ENCODE data around the gene ATF7IP2. TPM values are rescaled to one million over a fixed set of nuclear protein-coding genes. Genes with fewer than 3 reads are reported as not detected.
A peak's percentile ranks its signal among the peaks of the same experiment; 100 is the strongest.

The ATF7IP2 gene
- total and polyA plus RNA-seq, 2 of the 13 experiments (the other 11 are each of a cell fraction or from before 2014, with no cell fraction given), result 117 to 217 TPM

DNA sequence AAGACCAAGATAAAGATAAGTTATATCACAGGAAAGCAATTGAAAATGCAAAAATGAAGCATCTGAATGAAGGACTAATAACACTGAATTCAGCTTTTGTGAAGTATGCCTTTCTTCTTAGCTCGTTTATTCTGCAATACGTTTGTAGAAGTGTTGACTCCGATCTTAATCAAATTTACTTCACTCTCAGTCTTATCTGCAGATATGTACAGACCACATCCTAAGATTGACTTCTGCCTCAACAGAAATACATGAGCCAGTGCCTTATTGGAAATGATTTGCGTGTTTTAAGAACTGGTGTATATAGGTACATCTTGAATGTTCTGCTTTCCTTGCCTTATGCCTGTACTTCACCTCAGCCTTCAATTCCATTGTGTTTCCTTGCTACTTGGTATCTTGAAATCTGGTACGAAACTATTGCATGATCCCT is 1.3 kb downstream of the ATF7IP2 start (continued):
- peak; percentile 48; the same call in 1 of the 2 replicates for TF ChIP-seq RBFOX2 (IDR thresholded peaks at IDR 0.05; ENCODE audit: low read depth, low read length)
- TF ChIP-seq ERF (CRISPR knock-in tag; IDR thresholded peaks at IDR 0.05), result 0 out of 2 replicates have a peak, but pooled peaks have one; percentile 24
- TF ChIP-seq ZNF850 (CRISPR knock-in tag; conservative IDR thresholded peaks at IDR 0.05), result 0 out of 2 replicates have a peak, but pooled peaks have one; percentile 8
- no peak for TF ChIP-seq FOXK2 (IDR thresholded peaks at IDR 0.05)
- TF ChIP-seq, protein P1, sequence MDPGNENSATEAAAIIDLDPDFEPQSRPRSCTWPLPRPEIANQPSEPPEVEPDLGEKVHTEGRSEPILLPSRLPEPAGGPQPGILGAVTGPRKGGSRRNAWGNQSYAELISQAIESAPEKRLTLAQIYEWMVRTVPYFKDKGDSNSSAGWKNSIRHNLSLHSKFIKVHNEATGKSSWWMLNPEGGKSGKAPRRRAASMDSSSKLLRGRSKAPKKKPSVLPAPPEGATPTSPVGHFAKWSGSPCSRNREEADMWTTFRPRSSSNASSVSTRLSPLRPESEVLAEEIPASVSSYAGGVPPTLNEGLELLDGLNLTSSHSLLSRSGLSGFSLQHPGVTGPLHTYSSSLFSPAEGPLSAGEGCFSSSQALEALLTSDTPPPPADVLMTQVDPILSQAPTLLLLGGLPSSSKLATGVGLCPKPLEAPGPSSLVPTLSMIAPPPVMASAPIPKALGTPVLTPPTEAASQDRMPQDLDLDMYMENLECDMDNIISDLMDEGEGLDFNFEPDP (CRISPR knock-in tag; conservative IDR thresholded peaks at IDR 0.05), result 0 out of 2 replicates have a peak, but pooled peaks have one; percentile 87
- TF ChIP-seq SMYD3 (CRISPR knock-in tag; IDR thresholded peaks at IDR 0.05), result 0 out of 2 replicates have a peak, but pooled peaks have one; percentile 56
- peak; percentile 31; the same call in 1 of the 2 replicates for TF ChIP-seq TCF7L2 (IDR thresholded peaks at IDR 0.05; ENCODE audit: low read depth, low read length)
- TF ChIP-seq, protein P2, sequence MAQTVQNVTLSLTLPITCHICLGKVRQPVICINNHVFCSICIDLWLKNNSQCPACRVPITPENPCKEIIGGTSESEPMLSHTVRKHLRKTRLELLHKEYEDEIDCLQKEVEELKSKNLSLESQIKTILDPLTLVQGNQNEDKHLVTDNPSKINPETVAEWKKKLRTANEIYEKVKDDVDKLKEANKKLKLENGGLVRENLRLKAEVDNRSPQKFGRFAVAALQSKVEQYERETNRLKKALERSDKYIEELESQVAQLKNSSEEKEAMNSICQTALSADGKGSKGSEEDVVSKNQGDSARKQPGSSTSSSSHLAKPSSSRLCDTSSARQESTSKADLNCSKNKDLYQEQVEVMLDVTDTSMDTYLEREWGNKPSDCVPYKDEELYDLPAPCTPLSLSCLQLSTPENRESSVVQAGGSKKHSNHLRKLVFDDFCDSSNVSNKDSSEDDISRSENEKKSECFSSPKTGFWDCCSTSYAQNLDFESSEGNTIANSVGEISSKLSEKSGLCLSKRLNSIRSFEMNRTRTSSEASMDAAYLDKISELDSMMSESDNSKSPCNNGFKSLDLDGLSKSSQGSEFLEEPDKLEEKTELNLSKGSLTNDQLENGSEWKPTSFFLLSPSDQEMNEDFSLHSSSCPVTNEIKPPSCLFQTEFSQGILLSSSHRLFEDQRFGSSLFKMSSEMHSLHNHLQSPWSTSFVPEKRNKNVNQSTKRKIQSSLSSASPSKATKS (CRISPR knock-in tag; IDR thresholded peaks at IDR 0.05), result 0 out of 2 replicates have a peak, but pooled peaks have one; percentile 66
- TF ChIP-seq FOXA3 (CRISPR knock-in tag; IDR thresholded peaks at IDR 0.05), result 0 out of 2 replicates have a peak, but pooled peaks have one; percentile 5
- no peak for TF ChIP-seq GATAD2A (CRISPR knock-in tag; IDR thresholded peaks at IDR 0.05)
- TF ChIP-seq, protein P3, sequence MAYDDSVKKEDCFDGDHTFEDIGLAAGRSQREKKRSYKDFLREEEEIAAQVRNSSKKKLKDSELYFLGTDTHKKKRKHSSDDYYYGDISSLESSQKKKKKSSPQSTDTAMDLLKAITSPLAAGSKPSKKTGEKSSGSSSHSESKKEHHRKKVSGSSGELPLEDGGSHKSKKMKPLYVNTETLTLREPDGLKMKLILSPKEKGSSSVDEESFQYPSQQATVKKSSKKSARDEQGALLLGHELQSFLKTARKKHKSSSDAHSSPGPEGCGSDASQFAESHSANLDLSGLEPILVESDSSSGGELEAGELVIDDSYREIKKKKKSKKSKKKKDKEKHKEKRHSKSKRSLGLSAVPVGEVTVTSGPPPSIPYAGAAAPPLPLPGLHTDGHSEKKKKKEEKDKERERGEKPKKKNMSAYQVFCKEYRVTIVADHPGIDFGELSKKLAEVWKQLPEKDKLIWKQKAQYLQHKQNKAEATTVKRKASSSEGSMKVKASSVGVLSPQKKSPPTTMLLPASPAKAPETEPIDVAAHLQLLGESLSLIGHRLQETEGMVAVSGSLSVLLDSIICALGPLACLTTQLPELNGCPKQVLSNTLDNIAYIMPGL (CRISPR knock-in tag; IDR thresholded peaks at IDR 0.05; ENCODE audit: borderline replicate concordance in 1 of 2, low read depth in 1 of 2), result no peak; a peak in 1 of 4 replicates
